ENCODE measurements around the gene CFAP92.

CFAP92 gene, protein sequence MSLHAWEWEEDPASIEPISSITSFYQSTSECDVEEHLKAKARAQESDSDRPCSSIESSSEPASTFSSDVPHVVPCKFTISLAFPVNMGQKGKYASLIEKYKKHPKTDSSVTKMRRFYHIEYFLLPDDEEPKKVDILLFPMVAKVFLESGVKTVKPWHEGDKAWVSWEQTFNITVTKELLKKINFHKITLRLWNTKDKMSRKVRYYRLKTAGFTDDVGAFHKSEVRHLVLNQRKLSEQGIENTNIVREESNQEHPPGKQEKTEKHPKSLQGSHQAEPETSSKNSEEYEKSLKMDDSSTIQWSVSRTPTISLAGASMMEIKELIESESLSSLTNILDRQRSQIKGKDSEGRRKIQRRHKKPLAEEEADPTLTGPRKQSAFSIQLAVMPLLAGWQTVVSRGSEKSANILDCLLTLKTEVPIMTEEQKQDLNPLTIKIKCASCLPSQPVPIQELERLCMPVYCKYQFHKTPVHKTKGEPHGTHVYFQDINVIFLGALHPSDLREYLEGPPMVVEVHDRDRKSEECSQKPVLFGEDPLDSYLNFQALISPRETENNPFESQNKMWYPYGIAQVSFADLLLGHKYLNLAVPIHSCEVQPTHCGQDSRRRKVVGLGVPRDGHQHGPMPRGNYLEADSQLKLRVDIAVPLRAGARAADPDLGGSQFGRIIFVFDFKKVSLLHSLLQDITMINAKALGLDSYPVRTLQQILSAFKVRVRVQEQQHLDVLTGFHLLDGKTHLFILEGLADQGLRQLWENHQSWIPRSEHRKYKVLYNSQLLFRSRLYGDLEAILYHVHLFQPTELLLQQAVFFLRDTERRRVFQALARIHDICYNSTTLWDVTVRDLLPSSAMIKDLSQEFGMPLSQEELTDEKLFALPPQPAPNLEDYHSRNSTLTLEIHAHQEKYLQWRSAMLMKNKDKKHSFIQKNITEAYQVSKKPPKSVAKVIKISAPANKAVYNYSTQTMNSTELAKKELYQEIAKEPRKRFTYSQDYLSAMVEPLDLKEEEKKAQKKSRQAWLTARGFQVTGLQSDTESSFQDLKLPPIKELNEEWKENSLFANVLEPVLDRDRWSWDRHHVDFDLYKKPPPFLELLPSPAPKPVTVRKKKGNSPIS

DNA sequence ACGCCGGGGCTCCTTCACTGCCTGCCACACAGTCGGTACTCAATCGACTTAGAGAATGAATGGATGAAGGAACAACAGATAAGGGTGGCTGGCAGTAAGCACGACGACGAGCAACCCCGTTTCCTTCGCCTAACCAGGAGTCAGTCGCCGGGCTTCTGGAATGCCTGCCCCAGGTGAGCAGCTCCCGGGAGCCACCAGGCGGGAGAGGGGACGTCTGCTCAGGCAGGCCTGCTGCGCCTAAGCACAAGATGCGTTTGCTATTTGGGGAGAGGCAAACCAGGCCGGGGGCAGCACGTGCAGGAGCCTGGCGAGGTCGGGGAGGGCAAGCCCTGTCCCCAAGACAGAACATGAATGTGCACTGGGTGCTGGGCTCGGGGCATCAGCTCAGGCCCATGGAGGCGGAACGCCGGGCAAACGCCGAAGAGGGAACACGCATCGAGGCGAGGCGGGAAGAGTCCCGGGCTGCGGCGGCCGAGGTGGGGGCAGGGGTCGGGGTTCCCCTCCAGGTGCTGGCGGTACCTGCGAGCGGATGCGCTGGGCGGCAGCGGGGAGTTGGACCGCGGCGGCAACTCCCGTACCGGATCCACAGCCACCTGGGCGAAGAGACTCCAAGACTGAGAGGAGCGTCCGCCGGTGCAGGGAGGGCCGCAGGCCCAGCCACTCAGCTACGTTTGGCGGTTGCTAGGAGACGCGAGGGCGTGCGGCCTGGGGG is at the start of gene CFAP92:
Gene CFAP92 (minus strand): TSS at position 616 of the 712 bp plus-strand sequence. CDS start 772 bp downstream, outside the sequence.
- peak; percentile 73 for DNase-seq

DNA sequence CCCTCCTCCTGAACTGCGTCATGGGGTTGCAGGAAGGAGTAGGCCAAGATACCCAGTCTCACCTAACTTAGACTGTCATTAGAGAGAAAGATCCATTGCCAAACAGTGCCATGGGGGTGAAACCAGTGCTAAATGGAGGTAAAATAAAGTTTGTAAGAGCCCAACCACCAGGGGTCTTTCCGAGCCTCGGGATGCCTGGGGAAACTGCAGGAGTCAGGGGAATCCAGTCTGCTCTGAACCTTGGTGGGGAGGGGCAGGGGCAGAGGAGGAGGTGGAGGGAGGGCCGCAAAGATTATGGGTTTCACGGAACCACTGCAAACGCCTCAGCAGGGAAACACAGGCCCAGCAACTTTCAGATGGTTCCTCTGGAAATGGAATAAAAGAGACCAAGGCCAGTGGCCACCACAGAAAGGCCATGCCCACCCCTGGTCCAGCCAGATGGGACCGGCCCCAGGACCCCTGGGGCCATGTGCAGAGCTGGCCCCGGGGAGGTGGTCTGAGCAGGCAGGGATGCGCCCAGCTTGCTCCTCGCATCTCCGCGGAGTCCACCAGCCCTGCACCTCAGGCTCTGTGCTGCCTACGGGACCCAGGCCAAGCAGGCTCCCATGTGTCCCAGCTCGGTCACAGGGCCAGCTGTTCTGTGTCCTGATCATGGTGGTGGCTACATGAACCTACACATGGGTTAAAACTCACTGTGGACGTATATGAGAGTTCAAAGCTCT is 46.9 kb upstream of the CFAP92 start:
- no peak for DNase-seq

DNA sequence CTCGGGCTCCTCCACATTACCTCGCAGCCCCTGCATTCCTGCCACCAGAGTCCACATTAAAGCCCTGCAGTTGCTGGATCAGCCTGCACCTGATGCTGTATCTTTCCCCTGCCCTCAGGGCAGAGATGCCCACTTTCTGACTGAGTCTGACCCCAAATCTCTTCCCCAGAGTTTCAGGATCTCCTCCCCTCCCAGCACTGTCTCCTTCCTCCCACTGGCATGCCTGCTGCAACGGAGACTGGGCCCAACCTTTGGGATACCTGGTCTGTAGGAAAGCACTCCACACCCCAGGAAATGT is 46.1 kb upstream of the CFAP92 start:
- no peak for DNase-seq

DNA sequence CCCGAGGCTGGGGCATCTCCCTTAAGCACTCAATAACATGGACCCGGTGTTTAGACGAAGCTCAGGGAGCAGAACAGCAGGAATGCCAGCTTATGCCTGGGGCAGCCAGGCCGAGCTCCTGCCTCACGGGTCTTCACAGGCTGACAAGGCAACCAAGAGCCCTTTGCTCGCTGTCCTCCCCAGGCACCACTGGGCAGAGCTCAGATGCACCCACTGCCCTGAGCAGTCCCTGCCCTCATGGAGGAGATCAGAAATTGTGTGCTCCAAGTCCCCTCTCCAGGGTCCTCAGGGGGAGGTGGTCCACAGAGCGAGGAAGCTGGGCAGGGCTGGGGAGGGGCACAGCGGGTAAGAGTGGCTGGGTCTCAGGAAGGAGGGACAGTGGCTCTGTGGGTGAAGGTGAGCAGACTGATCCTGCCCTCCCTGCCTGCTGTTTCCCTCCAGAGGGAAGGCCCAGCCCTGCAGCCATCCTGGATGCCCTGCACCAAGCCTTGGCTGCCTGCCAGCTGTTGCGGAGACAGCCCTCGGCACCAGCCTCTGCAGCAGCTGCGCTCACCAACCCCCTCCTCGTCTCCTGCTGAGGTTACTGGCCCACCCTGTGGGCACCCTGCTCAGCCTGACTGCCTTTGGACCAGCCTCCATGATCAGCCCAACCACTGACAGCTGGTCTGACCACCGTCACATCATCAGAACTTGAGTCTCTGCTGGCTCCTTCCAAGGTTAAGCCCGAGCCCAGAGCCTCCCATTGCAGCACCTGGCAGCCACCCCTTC is 45.6 kb upstream of the CFAP92 start:
- DNase-seq = peak; percentile 71

DNA sequence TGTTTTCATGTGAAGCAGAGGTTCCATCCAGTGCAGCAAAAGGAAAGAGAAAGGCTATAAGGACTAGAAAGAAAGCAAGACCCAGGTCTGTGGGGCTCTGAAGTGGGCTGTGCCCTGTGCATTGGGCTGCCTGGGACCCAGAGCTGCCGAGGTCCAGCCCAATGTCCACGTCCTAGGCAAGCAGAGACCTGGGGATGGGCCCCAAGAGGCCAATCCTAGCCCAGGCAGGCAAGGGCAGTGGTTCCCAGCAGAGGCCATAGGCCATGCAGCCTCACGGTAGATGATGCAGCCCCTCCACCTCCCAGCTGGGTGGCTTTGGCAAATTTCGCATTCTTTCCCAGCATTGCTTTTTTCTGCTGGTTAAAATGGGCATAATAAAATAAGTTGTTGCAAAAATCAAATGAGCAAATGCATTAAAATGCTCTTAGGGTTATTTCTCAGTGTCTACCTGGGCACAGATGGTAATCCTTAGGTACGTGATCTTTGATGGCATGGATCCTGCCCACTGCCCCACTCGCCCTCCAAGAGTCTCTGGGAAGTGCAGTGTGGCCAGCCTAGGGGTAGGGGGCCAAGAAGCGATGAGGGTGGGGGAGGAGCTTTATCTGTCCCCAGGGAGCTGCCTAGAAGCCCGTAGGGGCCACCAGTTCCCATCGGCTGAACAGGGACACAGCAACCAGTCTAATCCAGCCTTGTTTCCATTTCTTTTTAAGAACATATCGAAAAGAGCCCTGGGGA is 44.4 kb upstream of the CFAP92 start:
- DNase-seq = no peak

DNA sequence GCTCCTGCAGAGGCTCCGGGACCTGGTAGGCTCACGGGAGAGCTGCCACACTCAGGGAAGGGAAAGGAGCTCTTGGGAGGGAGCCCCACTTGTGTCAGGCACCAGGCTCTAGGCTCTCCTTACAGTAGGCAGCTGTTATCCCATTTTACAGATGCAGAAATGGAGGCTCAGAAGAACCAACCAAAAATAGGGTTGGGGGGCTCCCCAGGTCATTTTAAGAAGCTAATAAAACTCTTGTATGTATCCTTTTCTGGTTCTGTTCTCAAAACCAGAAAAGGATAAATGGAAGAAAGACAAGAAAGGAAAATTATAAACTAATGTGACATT is 43.2 kb upstream of the CFAP92 start:
- no peak for DNase-seq

DNA sequence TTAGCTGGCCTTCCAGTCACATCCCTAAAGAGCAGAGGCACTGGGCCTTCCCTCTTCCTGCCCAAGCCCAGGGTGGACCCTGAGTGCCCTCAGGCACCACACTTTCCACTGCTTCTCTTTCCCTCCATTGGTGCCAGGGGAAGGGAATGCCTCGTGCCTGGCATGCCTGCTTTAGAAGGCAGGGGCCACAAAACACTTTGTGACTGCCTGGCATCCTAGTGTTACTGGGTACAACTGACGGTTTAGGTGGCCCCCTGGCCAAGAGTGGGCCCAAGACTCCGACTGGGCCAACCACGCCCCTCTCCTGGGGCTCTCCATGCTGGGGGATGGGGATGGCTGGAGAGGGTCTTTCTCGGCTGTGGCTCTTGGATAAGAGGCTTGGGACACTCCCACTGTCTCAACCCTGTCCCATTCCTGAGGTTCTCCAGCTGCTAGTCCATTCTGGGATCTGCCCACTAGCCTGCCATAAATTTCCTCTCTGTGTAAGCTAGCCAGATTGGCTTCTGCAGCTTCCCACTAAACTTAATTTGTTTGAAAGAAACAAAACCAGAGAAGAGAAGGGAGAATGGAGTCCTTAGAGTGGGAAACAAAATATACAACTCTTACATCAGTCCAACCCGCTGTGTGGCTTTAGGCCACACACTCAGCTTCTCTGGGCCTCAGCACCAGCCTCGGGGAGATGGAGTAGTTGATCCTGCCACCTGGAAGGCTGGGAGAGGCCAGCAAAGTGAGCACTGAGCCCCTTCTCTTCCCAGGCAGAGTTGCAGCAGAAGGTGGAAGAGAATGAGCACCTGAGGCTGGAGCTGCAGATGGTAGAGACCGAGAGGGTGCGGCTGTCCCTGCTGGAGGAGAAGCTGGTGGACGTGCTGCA is 42.6 kb upstream of the CFAP92 start:
- DNase-seq = no peak

DNA sequence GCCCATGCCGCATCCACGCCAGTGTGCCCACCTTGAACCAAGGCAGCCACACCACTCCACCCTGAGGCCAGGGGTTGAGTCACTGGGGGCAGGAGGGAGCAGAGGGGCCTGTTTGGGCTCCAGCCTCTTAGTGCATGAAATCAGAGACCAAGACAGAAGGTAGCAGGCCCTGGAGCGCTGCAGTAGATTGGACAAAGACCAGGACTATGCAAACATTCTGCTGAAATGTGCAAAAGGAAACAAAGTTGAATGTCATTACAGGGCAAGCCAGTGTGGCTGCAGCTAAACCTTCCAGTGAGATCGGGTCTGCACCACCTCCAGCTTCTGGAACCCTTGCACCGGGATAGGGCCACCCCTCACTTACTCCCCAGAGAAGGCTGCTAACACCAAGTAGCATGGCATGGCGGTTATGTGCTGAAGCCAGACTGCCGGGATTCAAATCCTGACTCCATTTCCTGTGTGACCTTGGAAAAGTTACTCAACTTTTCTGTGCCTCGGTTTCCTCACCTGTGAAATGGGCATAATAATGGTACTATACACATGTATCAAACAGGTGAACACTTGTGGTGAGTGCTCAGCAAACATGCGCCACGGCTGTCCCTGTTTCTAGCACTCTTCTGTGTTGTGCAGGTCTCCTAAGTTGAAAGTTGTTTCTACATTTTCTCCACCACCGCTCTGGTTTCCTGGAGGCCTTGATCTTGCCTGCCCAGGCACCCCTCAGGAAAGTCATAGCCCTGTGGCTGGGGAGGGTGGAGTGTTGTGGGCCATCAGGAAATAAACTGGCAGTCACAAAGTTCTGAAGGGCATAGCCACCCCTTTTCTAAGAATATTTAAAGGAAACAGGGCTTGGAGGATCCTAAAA is 41.7 kb upstream of the CFAP92 start:
- DNase-seq = no peak

DNA sequence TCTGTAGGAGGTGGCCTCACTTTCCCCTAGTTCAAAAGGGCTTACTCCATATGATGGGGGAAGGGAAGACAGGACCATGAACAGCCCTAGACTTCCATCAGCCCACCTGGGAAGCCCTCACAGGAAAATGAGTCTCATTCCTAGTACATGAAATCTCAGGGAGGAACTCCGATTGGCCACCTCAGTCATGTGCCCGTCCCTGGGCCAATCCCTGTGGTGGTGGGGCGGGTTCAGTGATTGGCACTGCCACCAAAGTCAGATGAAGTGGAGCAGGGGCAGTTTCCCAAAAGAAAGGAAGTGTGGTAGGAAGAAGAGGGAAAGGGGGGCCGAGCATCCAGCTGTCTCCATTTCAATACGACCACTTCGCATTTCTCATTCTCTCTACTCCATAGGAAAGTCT is 40.8 kb upstream of the CFAP92 start:
- DNase-seq = no peak

DNA sequence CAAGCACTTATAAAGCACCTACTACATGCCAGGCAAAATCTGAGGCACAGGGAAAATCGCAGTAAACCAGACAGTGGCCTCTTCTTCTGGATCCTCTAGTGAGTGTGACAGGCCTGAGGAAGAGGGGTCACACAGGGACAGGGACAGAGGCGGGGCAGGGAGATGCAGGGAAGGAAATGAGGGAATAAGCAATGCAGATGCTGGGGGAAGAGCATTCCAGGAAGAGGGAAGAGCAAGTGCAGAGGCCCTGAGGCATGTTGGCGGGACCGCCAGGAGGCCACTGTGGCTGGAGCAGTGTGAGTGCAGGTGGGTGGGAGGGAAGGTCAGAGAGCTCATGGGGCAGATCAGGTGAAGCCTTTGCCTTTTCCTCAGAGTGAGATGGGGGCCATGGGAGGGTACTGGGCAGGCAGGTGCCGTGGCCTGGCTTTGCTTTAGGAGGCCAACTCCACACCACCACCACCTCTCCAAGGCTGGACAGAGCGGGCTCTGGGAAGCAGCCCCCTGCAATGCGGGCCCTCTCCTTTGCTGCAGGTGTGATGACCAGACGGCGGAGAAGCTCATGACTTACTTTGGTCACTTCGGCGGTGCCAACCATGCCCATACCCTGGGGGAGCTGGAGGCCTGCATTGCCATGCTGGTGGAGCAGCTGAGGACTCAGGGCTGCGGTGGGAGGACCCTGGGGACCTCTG is 39.9 kb upstream of the CFAP92 start:
- no peak for DNase-seq

DNA sequence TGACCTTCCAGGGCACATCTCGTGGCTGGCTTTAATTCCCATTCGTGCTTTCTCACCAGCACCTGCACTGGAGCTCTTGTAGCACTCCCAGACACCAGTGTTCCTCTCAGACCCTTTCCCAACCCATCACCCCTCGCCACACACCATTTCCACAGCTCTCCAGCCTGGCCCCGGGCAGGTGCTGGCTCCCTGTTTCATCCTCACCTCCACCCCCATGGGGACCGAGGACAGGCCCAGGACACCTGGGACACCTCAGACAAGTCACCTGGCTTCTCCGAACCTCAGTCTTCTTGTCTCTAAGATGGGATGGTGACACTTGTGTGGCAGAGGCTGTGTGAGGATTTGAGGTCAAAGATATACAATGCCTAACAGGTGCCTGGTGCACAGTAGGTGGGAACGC is 39.3 kb upstream of the CFAP92 start:
- no peak for DNase-seq

DNA sequence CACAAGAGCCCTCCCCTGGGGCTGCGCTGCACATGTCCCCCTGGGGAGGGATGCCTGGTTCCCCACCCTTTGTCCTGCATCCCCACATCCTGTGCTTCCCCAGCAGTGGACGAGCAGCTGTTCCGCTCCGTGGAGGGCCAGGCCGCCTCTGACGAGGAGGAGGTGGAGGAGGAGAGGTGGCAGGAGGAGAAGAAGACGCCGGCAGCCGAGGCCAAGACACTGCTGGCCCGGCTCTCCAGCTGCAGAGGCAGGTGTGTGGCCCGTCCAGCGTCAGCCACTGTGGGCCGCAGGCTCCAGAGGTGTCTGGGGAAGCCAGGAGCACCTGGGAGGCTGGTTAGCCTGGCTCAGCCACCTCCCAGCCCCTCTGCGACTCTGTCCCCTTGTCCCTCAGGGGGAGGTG is 38.8 kb upstream of the CFAP92 start:
- DNase-seq = no peak

DNA sequence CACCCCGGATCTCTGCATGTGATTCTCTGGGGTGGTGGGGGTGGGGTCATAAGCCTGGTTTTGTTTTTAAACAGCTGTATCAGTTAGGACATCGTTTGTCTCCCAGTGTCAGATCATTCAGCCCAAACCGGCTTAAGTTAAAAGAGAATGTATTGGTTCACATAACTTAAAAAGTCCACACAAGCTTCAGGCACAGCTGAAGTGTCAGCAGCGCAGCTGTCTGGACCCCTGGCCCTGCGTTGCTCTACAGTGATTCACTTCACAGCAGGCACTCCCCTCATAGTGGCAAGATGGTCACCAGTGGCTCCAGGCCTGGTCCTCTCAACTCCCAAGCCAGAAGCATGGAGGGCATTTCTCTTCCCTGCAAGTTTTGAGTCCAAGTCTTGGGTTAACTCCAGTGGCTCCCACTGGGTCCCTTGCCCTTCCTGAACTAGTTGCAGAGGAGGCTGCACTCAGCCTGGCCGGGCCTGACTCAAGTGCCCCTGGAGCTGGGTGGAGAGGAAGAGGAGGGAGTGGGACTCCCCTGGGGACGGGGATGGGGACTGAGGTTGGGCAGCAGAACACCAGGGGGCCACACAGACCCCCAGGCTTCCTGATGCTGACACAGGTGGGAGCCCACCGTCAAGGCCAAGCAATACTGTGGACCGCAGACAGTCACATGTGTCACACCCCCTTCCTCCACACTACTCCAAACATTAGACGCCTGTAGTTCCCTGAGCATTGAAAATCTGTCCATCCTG is 37.8 kb upstream of the CFAP92 start:
- no peak for DNase-seq

DNA sequence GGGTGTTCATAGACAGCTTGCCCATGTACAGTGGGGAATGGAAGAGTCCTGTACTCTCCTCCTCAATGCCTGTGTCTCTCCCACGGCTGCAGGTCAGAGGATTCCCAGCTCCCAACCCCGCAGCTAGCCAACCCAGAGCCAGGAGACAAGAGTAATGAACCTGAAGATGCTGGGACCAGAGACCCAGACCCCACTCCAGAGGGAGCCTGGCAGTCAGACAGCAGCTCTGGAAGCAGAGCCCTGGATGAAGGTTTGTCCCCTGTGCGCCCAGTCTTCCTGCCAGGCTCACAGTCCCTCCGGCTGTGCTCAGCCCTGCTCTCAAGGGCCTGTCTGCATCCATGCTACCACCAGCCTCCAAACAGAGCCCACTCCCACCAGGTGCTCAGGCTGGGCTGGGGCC is 36.7 kb upstream of the CFAP92 start:
- DNase-seq = no peak

DNA sequence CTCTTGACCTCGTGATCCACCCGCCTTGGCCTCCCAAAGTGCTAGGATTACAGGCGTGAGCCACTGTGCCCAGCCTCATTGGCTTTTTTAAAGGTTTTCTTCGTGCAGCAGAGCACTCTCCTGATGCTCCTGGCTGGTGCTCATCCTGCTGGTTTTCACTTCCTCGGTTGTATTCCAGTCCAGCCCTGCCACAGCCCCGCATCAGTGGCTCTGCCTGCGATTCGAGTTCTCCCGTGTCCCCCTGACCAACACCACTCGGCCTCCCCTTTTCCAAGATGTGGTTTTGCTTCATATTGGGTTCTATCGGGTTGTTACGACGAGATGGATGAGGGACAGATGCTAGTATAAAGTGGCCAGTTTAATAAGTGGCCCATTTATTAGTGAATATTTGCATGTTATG is 35.0 kb upstream of the CFAP92 start:
- DNase-seq = no peak

DNA sequence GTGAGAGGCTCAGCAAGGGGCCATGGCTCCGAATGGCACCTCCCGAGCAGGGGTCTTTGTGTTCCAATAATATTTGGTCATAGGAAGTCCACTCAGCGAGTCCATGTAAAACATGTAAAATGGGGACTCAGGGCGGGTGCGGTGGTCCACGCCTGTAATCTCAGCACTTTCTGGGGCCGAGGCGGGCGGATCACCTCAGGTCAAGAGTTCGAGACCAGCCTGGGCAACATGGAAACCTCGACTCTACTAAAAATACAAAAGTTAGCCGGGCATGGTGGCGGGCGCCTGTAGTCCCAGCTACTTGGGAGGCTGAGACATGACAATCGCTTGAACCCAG is 33.6 kb upstream of the CFAP92 start:
- DNase-seq = no peak

DNA sequence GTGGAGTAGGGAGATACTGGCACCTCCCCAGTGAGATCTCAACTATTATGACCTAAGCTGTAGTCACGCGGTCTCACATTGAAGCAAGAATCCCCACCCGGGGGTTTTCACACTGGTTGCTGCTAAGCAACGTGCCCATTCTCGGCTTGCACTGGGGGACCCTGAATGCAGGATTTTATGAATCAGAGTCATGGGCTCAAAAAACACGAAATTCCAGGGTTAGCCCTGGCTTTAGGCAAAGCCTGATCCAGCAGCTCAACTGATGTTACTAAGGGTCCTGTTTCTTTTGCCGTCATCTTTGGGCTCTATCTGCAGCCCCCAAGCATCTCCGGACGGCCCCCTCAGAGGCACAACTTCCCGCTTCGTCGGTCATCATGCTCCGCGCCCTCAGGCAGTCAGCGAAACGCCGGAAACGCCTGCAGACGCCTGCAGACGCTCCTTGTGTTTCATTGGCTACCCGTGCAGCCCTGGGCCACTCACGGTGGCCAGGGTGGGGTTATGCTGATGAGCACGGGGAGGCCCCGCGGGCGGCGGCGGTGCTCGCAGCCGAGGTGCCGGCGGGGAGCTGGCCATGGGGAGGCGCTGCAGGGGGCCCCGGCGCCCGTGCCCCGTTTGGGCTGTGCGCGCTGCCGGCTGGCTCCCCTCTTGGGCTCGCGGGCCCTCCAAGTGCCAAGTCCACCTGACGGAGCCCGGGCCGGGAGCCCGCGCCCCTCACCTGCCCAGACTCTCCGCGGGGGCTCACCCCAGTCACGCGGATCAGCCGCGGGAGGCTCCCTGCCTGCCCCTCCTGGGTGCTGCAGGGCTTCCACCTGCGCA is 33.1 kb upstream of the CFAP92 start:
- peak; percentile 46 for DNase-seq

Data from SHP77 treated with DMSO at 0.1 percent for 48 hours (cell line).